BE2C (cell line): Measurements from ENCODE around the gene CD84.

Experiments
- DNase-seq: peaks from one replicate; pipeline ENCODE4 v3.0.0-alpha.2; 2020
- H3K27me3 ChIP-seq: fragments of 250-450 bp; sonication (Bioruptor Pico); 2 replicates; pipeline ENCODE4 v1.5.1; 2020; ENCODE audit warnings: mild to moderate bottlenecking
- H3K36me3 ChIP-seq: fragments of 250-450 bp; sonication (Bioruptor Pico); 2 replicates; pipeline ENCODE4 v1.5.1; 2020; ENCODE audit warnings: mild to moderate bottlenecking
- H3K4me1 ChIP-seq: fragments of 250-450 bp; sonication (Bioruptor Pico); 2 replicates; pipeline ENCODE4 v1.5.1; 2020
- H3K4me3 ChIP-seq: 2 replicates; pipeline ENCODE4 v1.5.1; 2011; ENCODE audit warnings: low read depth, low read length
- H3K9me3 ChIP-seq: fragments of 250-450 bp; sonication (Bioruptor Pico); 2 replicates; pipeline ENCODE4 v1.5.1; 2020
- CTCF ChIP-seq: IDR thresholded peaks from 2 replicates; pipeline ENCODE4 v1.5.1; 2012; ENCODE audit warnings: mild to moderate bottlenecking, low read depth, low read length

CD84 gene

GRCh38 chr1:160496334-160496733 lies 83.0 kb downstream of the CD84 start:
- TF ChIP-seq CTCF, result no peak
- Histone ChIP-seq H3K4me1 (no peaks in the 10 kb centered on the region), H3K4me3 (no peak overlapping the region), H3K9me3 (no peaks in the 10 kb centered on the region), H3K27me3 (no peaks in the 10 kb centered on the region), H3K36me3 (no peaks in the 10 kb centered on the region)
- DNase-seq, result no peak

DNA sequence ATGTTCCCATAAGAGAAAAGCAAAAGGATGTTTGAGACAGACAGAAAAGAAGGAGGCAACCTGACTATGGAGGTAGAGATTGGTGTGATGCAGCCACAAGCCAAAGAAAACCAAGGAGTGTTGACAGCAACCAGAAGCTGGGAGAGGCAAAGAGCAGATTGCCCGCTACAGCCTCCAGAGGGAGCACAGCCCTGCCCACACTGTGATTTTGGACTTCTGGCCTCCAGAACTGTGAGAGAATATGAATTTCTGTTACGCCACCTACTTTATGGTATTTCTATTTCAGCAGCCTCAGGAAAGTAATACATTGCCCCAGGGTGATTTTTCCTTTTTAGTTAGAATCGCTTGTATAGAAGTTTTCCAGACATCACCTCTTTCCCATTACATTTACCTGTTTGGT lies 84.7 kb downstream of the CD84 start:
- no peaks in the 10 kb centered on the region for H3K9me3 ChIP-seq
- H3K36me3 ChIP-seq, result no peaks in the 10 kb centered on the region
- no peak for DNase-seq
- no peaks in the 10 kb centered on the region for H3K27me3 ChIP-seq
- TF ChIP-seq CTCF, result peak; percentile 43
- H3K4me3 ChIP-seq, result no peak overlapping the region
- H3K4me1 ChIP-seq, result no peaks in the 10 kb centered on the region

- TF ChIP-seq CTCF, result no peak
- Histone ChIP-seq H3K36me3 (no peaks in the 10 kb centered on the region), H3K4me1 (no peaks in the 10 kb centered on the region), H3K9me3 (no peaks in the 10 kb centered on the region), H3K4me3 (no peak overlapping the region), H3K27me3 (no peaks in the 10 kb centered on the region)
- no peak for DNase-seq
Observed at GRCh38 chr1:160492617-160493016, 86.7 kb downstream of the CD84 start.

DNA sequence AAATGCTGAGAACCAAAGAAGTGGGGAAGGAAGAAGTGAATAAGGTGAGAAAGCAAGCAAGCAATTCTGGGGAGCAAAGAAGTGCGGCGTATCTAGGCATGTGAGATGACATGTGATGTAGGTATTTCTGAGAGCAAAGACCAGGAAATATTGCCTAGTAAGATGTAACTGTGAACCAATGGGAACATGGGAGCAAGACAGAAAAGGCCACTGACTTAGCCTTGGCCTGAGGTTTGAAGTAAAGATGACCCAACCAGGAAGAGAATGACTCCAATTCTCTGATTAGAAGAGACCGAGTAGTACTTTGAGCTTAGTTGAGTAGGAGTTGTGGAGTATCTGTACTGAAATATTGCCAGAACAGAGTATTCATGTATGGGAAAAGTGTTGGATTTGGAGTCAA lies 87.3 kb downstream of the CD84 start:
- DNase-seq, result no peak
- no peak overlapping the region for H3K4me3 ChIP-seq
- TF ChIP-seq CTCF, result no peak
- H3K36me3 ChIP-seq, result no peaks in the 10 kb centered on the region
- H3K27me3 ChIP-seq, result no peaks in the 10 kb centered on the region
- no peaks in the 10 kb centered on the region for H3K4me1 ChIP-seq
- no peaks in the 10 kb centered on the region for H3K9me3 ChIP-seq
